Embryonic facial prominence (tissue), 1 donor: ENCODE results near the gene DDX39A.
"Not testable (repeated sequence)": the region's sequence is repeated elsewhere in the genome, so short reads cannot be mapped to it uniquely, and the experiment has no call there.

Experiments
- DNase-seq: peaks from one replicate; pipeline ENCODE4 v3.0.0-alpha.2; 2016; ENCODE audit errors: extremely low spot score

Gene DDX39A

GRCh38 chr19:14408491-14409145, 10.5 kb downstream of the DDX39A start:
- DNase-seq: no peak

DNA sequence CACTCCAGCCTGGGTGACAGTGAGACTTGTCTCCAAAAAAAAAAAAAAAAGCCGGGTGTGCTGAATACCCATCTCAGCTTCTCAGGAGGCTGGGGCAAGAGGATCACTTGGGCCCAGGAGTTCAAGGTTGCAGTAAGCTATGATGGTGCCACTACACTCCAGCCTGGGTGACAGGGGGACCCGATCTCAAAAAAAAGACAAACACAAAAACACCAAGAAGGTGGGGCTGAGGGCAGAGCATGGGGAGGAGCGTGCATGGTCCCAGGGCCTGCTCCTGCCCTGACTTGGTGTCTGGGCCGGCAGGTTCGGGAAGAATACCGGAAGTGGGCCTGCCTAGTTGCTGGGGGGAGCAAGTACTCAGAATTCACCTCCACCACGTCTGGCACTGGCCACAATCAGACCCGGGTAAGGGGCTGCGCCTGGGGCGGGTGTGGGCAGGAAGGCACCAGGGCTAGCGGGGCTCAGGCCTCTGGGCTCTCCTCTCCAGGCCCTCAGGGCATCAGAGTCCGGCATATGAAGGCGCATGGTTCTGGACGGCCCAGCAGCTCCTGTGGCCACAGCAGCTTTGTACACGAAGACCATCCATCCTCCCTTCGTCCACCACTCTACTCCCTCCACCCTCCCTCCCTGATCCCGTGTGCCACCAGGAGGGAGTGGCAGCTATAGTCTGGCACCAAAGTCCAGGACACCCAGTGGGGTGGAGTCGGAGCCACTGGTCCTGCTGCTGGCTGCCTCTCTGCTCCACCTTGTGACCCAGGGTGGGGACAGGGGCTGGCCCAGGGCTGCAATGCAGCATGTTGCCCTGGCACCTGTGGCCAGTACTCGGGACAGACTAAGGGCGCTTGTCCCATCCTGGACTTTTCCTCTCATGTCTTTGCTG, 11.3 kb downstream of the DDX39A start:
- DNase-seq: no peak

GRCh38 chr19:14406645-14407401, 12.3 kb downstream of the DDX39A start:
- DNase-seq: no peak

GRCh38 chr19:14405758-14406644, 13.1 kb downstream of the DDX39A start:
- peak; percentile 65 for DNase-seq

GRCh38 chr19:14405380-14405757, 13.8 kb downstream of the DDX39A start:
- DNase-seq: no peak

GRCh38 chr19:14404312-14404711, 14.8 kb downstream of the DDX39A start:
- no peak for DNase-seq

DNA sequence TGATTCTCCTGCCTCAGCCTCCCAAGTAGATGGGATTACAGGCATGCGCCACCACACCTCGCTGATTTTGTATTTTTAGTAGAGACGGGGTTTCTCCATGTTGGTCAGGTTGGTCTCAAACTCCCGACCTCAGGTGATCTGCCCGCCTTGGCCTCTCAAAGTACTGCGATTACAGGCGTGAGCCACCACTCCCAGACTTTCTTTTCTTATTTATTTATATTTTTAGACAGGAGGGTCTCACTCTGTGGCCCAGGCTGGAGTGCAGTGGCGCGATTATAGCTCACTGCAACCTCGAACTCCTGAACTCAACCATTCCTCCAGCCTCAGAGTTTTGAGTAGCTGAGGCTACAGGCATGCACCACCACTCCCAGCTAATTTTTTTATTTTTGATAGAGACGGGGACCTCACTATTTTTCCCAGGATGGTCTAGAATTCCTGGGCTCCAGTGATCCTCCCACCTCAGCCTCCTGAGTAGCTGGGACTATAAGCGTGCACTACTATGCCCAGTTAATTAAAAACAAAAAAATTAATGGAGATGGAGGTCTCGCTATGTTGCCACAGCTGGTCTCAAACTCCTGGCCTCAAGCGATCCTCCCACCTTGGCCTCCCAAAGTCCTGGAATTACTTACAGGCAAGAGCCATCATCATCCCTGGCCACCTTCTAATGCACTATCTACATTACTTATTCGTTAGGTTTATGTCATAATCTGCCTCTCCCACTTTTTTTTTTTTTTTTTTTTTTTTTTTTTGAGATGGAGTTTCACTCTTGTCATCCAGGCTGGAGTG, 15.8 kb downstream of the DDX39A start:
- not testable (repeated sequence) for DNase-seq

- DNase-seq: no peak
Observed at GRCh38 chr19:14402332-14403144, 16.6 kb downstream of the DDX39A start.

DNA sequence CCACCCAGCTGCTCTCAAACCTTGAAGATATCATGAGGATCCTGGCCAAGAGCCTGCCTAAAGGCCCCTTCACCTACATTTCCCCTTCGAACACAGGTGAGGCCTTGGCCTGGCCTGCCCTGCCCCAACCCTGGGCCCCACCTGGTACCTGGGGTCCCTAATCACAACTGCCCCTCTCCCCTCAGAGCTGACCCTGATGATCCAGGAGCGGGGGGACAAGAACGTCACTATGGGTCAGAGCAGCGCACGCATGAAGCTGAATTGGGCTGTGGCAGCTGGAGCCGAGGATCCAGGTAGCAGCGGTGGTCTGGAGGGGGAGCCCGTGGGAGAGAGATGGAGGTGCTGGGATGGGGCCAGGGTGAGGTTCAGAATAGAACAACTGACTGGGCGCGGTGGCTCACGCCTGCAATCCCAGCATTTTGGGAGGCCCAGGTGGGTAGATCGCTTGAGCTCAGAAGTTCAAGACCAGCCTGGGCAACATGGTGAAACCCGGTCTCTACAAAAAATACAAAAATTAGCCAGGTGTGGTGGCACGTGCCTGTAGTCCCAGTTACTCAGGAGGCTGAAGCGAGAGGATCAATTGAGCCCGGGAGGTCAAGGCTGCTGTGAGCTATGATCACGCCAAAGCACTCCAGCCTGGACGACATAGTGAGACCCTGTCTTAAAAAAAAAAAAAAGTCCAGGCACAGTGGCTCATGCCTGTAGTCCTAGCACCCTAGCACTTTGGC, 17.5 kb downstream of the DDX39A start:
- DNase-seq: no peak

- no peak for DNase-seq
Observed at GRCh38 chr19:14400951-14401431, 18.1 kb downstream of the DDX39A start.

DNA sequence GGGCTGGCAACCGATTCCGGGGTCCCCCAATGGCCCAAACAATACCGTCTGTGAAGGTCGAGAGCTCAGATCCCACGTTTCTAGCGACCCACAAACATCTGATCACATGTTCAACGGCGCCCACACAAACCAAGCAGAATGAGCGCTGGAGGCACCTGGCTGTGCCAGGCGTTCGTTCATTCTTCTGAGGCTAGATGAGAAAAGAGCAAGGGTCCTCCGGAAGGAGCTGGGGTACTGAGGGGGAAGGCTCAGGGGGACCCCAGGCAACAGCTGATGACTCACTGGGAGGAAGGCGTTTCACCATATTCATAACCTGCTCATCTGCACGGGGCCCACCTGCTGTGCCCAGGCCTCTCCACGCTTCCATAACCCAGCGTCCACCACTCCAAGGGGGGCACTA, 22.0 kb downstream of the DDX39A start:
- DNase-seq: not testable (repeated sequence)

DNA sequence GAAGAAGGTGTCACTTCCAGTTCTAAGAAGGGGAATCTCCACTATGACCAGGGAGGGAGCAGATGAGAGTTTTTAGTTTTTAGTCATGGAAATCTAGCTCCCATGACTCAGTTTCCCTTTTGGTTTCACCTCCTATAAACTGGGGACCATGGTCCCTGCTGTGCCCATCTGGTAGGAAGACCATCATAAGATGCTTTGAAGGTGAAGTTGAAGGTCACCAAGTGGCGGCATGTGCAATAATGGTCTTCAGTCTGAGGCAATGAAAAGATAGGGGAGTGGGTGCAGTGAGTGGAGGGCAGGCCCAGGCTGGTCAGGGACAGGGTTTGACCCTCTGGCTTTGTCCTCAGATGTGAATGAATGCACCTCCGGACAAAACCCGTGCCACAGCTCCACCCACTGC, 22.4 kb downstream of the DDX39A start:
- not testable (repeated sequence) for DNase-seq

DNA sequence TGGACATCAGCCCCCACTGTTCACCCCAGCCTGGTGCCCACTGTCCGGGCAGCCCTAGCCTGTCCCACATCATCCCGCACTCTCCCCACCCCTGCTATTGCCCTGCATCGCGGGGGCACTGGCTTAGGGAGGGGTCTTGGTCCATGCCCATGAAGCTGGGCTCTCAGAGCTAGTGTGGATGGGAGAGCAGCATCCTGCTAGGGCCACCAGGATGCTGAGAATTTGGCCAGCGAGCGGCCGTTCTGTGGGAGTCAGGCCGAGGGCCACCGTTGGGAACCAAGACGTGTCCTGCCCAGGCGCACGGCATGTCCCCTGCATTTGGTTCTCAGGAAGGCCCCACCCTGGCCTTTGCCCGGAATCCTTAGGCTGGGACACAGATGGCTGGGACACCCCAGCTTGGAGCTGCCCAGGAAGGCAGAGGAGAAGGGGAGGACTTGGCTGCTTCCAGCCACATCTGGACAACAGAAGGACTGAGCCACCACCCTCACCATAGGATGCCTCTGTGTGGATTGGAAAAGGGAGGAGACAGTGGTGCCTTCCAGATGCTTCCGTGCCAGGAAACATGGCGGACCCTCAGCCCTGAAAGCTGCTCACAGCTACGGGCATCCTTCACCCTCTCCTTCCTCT, 23.3 kb downstream of the DDX39A start:
- DNase-seq: no peak

- DNase-seq: no peak
Observed at GRCh38 chr19:14395262-14395661, 23.9 kb downstream of the DDX39A start.

- DNase-seq: no peak
Observed at GRCh38 chr19:14394167-14394566, 25.0 kb downstream of the DDX39A start.

GRCh38 chr19:14393329-14393728, 25.8 kb downstream of the DDX39A start:
- no peak for DNase-seq

DNA sequence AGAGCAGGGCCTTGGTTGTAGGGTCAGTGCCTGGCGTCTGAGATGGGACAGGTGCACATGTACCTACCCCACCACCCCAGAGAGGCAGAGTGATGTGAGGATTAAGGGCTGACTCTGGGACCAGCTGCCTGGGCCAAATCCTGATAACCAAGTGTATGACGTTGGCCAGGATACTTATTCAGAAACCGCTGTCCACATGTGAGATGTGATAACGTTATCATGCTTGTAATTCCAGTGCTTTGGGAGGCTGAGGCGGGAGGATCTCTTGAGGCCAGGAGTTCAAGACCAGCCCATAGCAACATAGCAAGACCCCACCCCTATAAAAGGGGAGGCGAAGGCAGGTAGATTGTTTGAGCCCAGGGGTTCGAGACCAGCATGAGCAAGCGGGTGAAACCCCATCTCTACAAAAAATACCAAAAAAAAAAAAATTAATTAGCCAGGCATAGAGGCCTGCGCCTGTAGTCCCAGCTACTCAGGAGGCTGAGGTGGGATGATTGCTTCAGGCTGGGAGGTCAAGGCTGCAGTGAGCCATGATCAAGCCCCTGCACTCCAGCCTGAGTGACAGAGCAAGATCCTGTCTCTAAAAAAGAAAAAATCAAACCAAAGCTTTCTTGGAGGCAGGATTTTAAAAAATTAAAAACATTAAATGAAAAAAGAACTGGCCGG, 27.9 kb downstream of the DDX39A start:
- DNase-seq: no peak

- no peak for DNase-seq
Observed at GRCh38 chr19:14390548-14390947, 28.6 kb downstream of the DDX39A start.
